Sigmoid colon (tissue), 4 donors: Measurements from ENCODE around the gene NTN1.

Source experiments
- CTCF ChIP-seq, 4 experiments: fragments of 450-650 bp in 3 of 4; fragments of 200-600 bp in 1 of 4; IDR thresholded peaks; one replicate each; pipeline ENCODE4 v1.5.1; 2016 to 2019; ENCODE audit warnings: antibody characterized with exemption in 4 of 4, mild to moderate bottlenecking in 3 of 4, moderate library complexity in 2 of 4
- EP300 ChIP-seq, 4 donors: sonication (generic); formaldehyde crosslinking; IDR thresholded peaks; one replicate each; pipeline ENCODE4 v1.6.1; 2017; ENCODE audit warnings: antibody characterized with exemption in 4 of 4
- POLR2A ChIP-seq, 2 donors: fragments of 450-650 bp; IDR thresholded peaks; one replicate each; pipeline ENCODE4 v1.6.1; 2016; ENCODE audit warnings: antibody characterized with exemption in 2 of 2, mild to moderate bottlenecking in 2 of 2, moderate library complexity in 2 of 2

- TF ChIP-seq CTCF (IDR thresholded peaks at IDR 0.05) = no peak
- TF ChIP-seq EP300 (IDR thresholded peaks at IDR 0.05) = no peak
- no peak for TF ChIP-seq POLR2A (IDR thresholded peaks at IDR 0.05)
Observed at GRCh38 chr17:9020096-9020823, 1.1 kb upstream of the NTN1 start.
